OCI-LY1 (cell line): Measurements from ENCODE around the gene COIL.

Source experiments
- H2AFZ ChIP-seq: fragments of 200-600 bp; sonication (generic), shearing (Covaris generic); 2 replicates; pipeline ENCODE4 v1.6.0; 2014; ENCODE audit warnings: antibody characterized with exemption, mild to moderate bottlenecking, low read length
- H3F3A ChIP-seq: fragments of 200-600 bp; sonication (generic), shearing (Covaris generic); 2 replicates; pipeline ENCODE4 v1.6.0; 2014; ENCODE audit warnings: mild to moderate bottlenecking, antibody characterized with exemption, low read length, moderate library complexity; ENCODE audit not compliant: insufficient read depth
- H3K27ac ChIP-seq: fragments of 200-600 bp; sonication (generic); 2 replicates; pipeline ENCODE4 v1.5.1; 2014; ENCODE audit warnings: low read length, mixed run types, mild to moderate bottlenecking, low read depth; ENCODE audit not compliant: poor library complexity, severe bottlenecking
- H3K27me3 ChIP-seq: fragments of 200-600 bp; sonication (generic); 2 replicates; pipeline ENCODE4 v1.6.0; 2014; ENCODE audit warnings: antibody characterized with exemption, mild to moderate bottlenecking, low read length, moderate library complexity; ENCODE audit not compliant: insufficient read depth
- H3K36me3 ChIP-seq: fragments of 200-600 bp; sonication (generic); 2 replicates; pipeline ENCODE4 v1.6.1; 2014; ENCODE audit warnings: mild to moderate bottlenecking, antibody characterized with exemption, low read length, moderate library complexity, mixed read lengths; ENCODE audit not compliant: insufficient read depth
- H3K4me1 ChIP-seq: fragments of 200-600 bp; sonication (generic); 2 replicates; pipeline ENCODE4 v1.5.1; 2014; ENCODE audit warnings: mild to moderate bottlenecking, low read length, moderate library complexity; ENCODE audit not compliant: insufficient read depth, severe bottlenecking
- H3K4me2 ChIP-seq: fragments of 200-600 bp; sonication (generic), shearing (Covaris generic); 2 replicates; pipeline ENCODE4 v1.6.1; 2014; ENCODE audit warnings: low read length
- H3K4me3 ChIP-seq: fragments of 200-600 bp; sonication (generic); 2 replicates; pipeline ENCODE4 v1.5.1; 2014; ENCODE audit warnings: low read length, low read depth, mild to moderate bottlenecking, mixed read lengths; ENCODE audit not compliant: poor library complexity, severe bottlenecking
- H3K79me2 ChIP-seq: fragments of 200-600 bp; shearing (Covaris generic); 2 replicates; pipeline ENCODE4 v1.6.1; 2016; ENCODE audit warnings: mixed run types, low read length, mixed read lengths; ENCODE audit not compliant: insufficient read depth
- H3K9ac ChIP-seq: fragments of 200-600 bp; sonication (generic), shearing (Covaris generic); 2 replicates; pipeline ENCODE4 v1.6.1; 2014; ENCODE audit warnings: mild to moderate bottlenecking, low read length, mixed read lengths
- H3K9me2 ChIP-seq: fragments of 200-600 bp; sonication (generic), shearing (Covaris generic); 2 replicates; pipeline ENCODE4 v1.6.1; 2014; ENCODE audit warnings: low read depth, mild to moderate bottlenecking, low read length, mixed read lengths
- H3K9me3 ChIP-seq: fragments of 200-600 bp; shearing (Covaris generic); 2 replicates; pipeline ENCODE4 v1.6.1; 2014; ENCODE audit warnings: low read length, mixed read lengths
- H4K20me1 ChIP-seq: fragments of 200-600 bp; sonication (generic), shearing (Covaris generic); 2 replicates; pipeline ENCODE4 v1.6.0; 2016; ENCODE audit warnings: mild to moderate bottlenecking, low read length; ENCODE audit not compliant: insufficient read depth
- CTCF ChIP-seq: fragments of 200-600 bp; sonication (generic), shearing (Covaris generic); IDR thresholded peaks from 2 replicates; pipeline ENCODE4 v1.5.1; 2017; ENCODE audit warnings: mild to moderate bottlenecking, antibody characterized with exemption, low read length, moderate library complexity, mixed read lengths
- EZH2 ChIP-seq: fragments of 200-600 bp; sonication (generic), shearing (Covaris generic); IDR thresholded peaks from 2 replicates; pipeline ENCODE4 v1.8.0; 2017; ENCODE audit warnings: borderline replicate concordance, mixed run types, mild to moderate bottlenecking, antibody characterized with exemption, low read length, moderate library complexity, mixed read lengths

The COIL gene

GRCh38 chr17:56947741-56948140 is 13.1 kb downstream of the COIL start:
- Histone ChIP-seq H3K4me1 (no peaks in the 10 kb centered on the region), H2AFZ (no peak overlapping the region), H3K27ac (no peak overlapping the region), H3K4me2 (no peak overlapping the region), H3K9me2 (no peaks in the 10 kb centered on the region), H3K4me3 (no peak overlapping the region), H3K79me2 (no peaks in the 10 kb centered on the region), H3K9ac (no peak overlapping the region), H4K20me1 (no peaks in the 10 kb centered on the region), H3F3A (no peaks in the 10 kb centered on the region), H3K9me3 (no peaks in the 10 kb centered on the region), H3K27me3 (no peaks in the 10 kb centered on the region), H3K36me3 (peaks cover 65% of the 10 kb centered on the region)
- TF ChIP-seq CTCF (no peak), EZH2 (no peak)

- Histone ChIP-seq H2AFZ (no peak overlapping the region), H3F3A (no peaks in the 10 kb centered on the region), H3K9me3 (no peaks in the 10 kb centered on the region), H4K20me1 (no peaks in the 10 kb centered on the region), H3K9ac (no peak overlapping the region), H3K9me2 (no peaks in the 10 kb centered on the region), H3K4me1 (no peaks in the 10 kb centered on the region), H3K4me2 (no peak overlapping the region), H3K4me3 (no peak overlapping the region), H3K79me2 (no peaks in the 10 kb centered on the region), H3K36me3 (peaks cover 75% of the 10 kb centered on the region), H3K27ac (no peak overlapping the region), H3K27me3 (no peaks in the 10 kb centered on the region)
- no peak for TF ChIP-seq CTCF
Observed at GRCh38 chr17:56945938-56946505, 14.8 kb downstream of the COIL start.

- Histone ChIP-seq H3K4me2 (no peak overlapping the region), H3F3A (no peaks in the 10 kb centered on the region), H3K36me3 (peaks cover 69% of the 10 kb centered on the region), H3K79me2 (no peaks in the 10 kb centered on the region), H3K27me3 (no peaks in the 10 kb centered on the region), H4K20me1 (no peaks in the 10 kb centered on the region), H3K4me3 (no peak overlapping the region), H2AFZ (no peak overlapping the region), H3K9ac (no peak overlapping the region), H3K27ac (no peak overlapping the region), H3K9me2 (no peaks in the 10 kb centered on the region), H3K4me1 (no peaks in the 10 kb centered on the region), H3K9me3 (no peaks in the 10 kb centered on the region)
- no peak for TF ChIP-seq EZH2
- no peak for TF ChIP-seq CTCF
Observed at GRCh38 chr17:56943505-56944125, 17.2 kb downstream of the COIL start.
